ENCODE results near the gene WBP2NL.
A peak's percentile ranks its signal among the peaks of the same experiment; 100 is the strongest.

Gene WBP2NL

DNA sequence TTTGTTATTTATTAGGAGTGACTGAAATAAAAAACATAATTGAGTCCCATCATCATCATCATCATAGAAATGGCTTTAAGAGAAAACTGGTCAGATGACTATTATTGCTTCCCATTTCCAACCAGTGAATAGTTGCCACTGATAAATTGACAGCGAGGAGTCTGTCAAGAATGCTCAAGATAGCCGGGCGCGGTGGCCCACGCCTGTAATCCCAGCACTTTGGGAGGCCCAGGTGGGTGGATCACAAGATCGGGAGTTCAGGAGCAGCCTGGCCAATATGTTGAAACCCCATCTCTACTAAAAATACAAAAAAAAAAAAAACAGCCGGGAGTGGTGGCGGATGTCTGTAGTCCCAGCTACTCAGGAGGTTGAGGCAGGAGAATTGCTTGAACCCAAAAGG, 1.9 kb downstream of the WBP2NL start:
- Histone ChIP-seq H3K4me1 (ENCODE audit: control insufficient read depth in 2 of 2, insufficient read depth in 2 of 2, low read length in 2 of 2) (peaks cover 0 to 12% of the 10 kb centered on the region in 2 donors), H3K36me3 (ENCODE audit: control insufficient read depth in 2 of 2, insufficient read depth in 2 of 2, low read length in 2 of 2) (no peaks in the 10 kb centered on the region), H3K4me3 (ENCODE audit: low read length in 2 of 2) (no peak overlapping the region), H3K27me3 (ENCODE audit: control insufficient read depth in 2 of 2, insufficient read depth in 2 of 2, low read length in 2 of 2) (no peaks in the 10 kb centered on the region), H3K27ac (ENCODE audit: low read depth in 2 of 2, low read length in 2 of 2) (no peak overlapping the region), H3K9ac (ENCODE audit: low read depth in 1 of 2, low read length in 2 of 2) (no peak overlapping the region), H3K9me3 (ENCODE audit: control insufficient read depth in 2 of 2, low read length in 2 of 2) (no peaks in the 10 kb centered on the region)

DNA sequence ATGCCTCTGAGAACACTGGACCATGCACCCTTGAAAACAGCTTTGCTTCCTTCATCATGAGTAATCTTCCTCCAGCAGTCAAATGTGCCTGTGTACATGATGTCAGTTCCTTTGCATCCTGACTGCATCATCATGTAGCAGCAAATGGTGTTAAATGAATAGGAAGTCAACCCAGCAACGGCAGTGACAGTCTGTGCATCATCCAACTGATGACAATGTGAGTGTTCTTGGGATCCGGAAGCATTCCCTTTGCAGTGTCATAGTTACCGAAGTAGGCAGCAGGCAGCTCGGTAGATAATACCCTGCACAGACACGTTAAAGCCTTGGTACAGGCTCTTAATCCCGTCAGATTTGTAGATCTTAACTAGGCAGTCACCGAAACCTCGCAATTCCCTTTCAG, 2.5 kb downstream of the WBP2NL start:
- Histone ChIP-seq H3K27ac (ENCODE audit: low read depth in 2 of 2, low read length in 2 of 2) (no peak overlapping the region), H3K4me3 (ENCODE audit: low read length in 2 of 2) (no peak overlapping the region), H3K9me3 (ENCODE audit: control insufficient read depth in 2 of 2, low read length in 2 of 2) (no peaks in the 10 kb centered on the region), H3K27me3 (ENCODE audit: control insufficient read depth in 2 of 2, insufficient read depth in 2 of 2, low read length in 2 of 2) (no peaks in the 10 kb centered on the region), H3K36me3 (ENCODE audit: control insufficient read depth in 2 of 2, insufficient read depth in 2 of 2, low read length in 2 of 2) (no peaks in the 10 kb centered on the region), H3K9ac (ENCODE audit: low read depth in 1 of 2, low read length in 2 of 2) (no peak overlapping the region), H3K4me1 (ENCODE audit: control insufficient read depth in 2 of 2, insufficient read depth in 2 of 2, low read length in 2 of 2) (peaks cover 0 to 12% of the 10 kb centered on the region in 2 donors)

DNA sequence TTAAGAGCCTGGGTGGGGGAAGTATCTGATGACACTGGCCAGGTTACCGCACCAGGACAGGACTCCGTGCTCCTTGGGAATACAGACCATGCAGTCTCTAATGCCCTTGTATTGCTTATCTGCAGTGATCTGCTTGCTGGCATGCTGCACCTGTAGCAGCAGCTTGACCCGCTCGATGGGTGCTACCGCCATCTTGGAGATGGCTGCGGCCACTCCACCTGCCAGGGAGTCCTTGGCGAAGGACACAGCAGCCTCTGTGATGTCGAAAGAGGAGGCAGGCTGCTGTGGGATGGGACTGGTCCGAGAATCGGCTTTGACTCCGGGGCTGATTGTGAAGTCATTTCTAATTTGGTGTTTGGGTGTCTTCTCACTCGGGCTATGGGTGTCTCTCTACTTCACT, 3.1 kb downstream of the WBP2NL start:
- no peak overlapping the region for H3K27ac ChIP-seq (ENCODE audit: low read depth in 2 of 2, low read length in 2 of 2)
- H3K4me3 ChIP-seq (ENCODE audit: low read length in 2 of 2): no peak overlapping the region
- no peak overlapping the region for H3K9ac ChIP-seq (ENCODE audit: low read depth in 1 of 2, low read length in 2 of 2)
- no peaks in the 10 kb centered on the region for H3K36me3 ChIP-seq (ENCODE audit: control insufficient read depth in 2 of 2, insufficient read depth in 2 of 2, low read length in 2 of 2)
- no peaks in the 10 kb centered on the region for H3K9me3 ChIP-seq (ENCODE audit: control insufficient read depth in 2 of 2, low read length in 2 of 2)
- H3K27me3 ChIP-seq (ENCODE audit: control insufficient read depth in 2 of 2, insufficient read depth in 2 of 2, low read length in 2 of 2): no peaks in the 10 kb centered on the region
- peaks cover 0 to 12% of the 10 kb centered on the region in 2 donors for H3K4me1 ChIP-seq (ENCODE audit: control insufficient read depth in 2 of 2, insufficient read depth in 2 of 2, low read length in 2 of 2)

DNA sequence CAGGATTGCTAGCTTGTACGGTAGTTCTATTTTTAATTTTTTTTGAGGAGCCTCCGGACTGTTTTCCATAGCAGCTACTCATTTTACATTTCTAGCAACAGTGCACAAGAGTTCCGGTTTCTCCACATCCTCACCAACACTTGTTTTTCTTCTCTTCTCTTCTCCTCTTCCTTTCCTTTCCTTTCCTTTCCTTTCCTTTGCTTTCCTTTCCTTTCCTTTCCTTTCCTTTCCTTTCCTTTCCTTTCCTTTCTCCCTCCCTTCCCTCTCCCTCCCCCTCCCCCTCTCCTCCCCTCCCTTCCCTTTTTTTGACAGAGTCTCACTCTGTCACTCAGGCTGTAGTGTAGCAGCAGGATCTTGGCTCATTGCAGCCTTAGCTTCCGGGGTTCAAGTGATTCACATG, 9.3 kb downstream of the WBP2NL start:
- H3K36me3 ChIP-seq (ENCODE audit: control insufficient read depth in 2 of 2, insufficient read depth in 2 of 2, low read length in 2 of 2): no peaks in the 10 kb centered on the region
- peaks cover 3% of the 10 kb centered on the region in 2 donors for H3K9me3 ChIP-seq (ENCODE audit: control insufficient read depth in 2 of 2, low read length in 2 of 2)
- H3K4me3 ChIP-seq (ENCODE audit: low read length in 2 of 2): no peak overlapping the region
- no peak overlapping the region for H3K9ac ChIP-seq (ENCODE audit: low read depth in 1 of 2, low read length in 2 of 2)
- no peaks in the 10 kb centered on the region for H3K27me3 ChIP-seq (ENCODE audit: control insufficient read depth in 2 of 2, insufficient read depth in 2 of 2, low read length in 2 of 2)
- H3K27ac ChIP-seq (ENCODE audit: low read depth in 2 of 2, low read length in 2 of 2): no peak overlapping the region
- no peaks in the 10 kb centered on the region for H3K4me1 ChIP-seq (ENCODE audit: control insufficient read depth in 2 of 2, insufficient read depth in 2 of 2, low read length in 2 of 2)

DNA sequence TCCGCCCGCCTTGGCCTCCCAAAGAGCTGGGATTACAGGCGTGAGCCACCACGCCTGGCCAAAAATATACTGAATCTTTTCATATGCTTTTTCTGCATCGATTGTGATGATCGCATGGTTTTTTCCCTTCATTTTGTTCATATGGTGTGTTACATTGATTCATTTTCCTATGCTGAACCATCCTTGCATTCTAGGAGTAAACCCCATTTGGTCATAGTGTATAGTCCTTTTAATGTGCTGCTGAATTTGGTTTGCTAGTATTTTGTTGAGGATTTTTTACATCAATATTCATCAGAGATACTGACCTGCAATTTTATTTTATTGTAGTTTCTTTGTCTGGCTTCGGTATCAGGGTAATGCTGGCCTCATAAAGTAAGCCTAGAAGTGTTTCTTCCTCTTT, 12.2 kb downstream of the WBP2NL start:
- Histone ChIP-seq H3K9me3 (ENCODE audit: control insufficient read depth in 2 of 2, low read length in 2 of 2) (peaks cover 3% of the 10 kb centered on the region in 2 donors), H3K36me3 (ENCODE audit: control insufficient read depth in 2 of 2, insufficient read depth in 2 of 2, low read length in 2 of 2) (no peaks in the 10 kb centered on the region), H3K27me3 (ENCODE audit: control insufficient read depth in 2 of 2, insufficient read depth in 2 of 2, low read length in 2 of 2) (no peaks in the 10 kb centered on the region), H3K4me3 (ENCODE audit: low read length in 2 of 2) (no peak overlapping the region), H3K4me1 (ENCODE audit: control insufficient read depth in 2 of 2, insufficient read depth in 2 of 2, low read length in 2 of 2) (no peaks in the 10 kb centered on the region), H3K9ac (ENCODE audit: low read depth in 1 of 2, low read length in 2 of 2) (no peak overlapping the region), H3K27ac (ENCODE audit: low read depth in 2 of 2, low read length in 2 of 2) (no peak overlapping the region)

DNA sequence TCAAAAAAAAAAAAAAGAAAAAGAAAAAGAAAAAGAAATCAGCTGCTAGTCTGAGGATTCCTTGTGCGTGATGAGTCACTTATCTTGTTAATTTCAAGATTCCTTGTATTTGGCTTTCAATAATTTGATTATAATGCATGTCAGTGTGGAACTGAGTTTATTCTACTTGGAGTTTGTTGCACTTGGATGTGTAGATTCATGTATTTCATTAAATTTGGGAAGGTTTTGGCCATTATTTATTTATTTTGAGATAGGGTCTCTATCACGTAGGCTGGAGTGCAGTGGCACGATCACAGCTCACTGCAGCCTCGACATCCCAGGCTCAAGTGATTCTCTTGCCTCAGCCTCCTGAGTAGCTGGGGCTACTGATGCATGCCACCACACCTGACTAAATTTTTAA, 14.8 kb downstream of the WBP2NL start:
- no peak overlapping the region for H3K9ac ChIP-seq (ENCODE audit: low read depth in 1 of 2, low read length in 2 of 2)
- H3K36me3 ChIP-seq (ENCODE audit: control insufficient read depth in 2 of 2, insufficient read depth in 2 of 2, low read length in 2 of 2): no peaks in the 10 kb centered on the region
- H3K27ac ChIP-seq (ENCODE audit: low read depth in 2 of 2, low read length in 2 of 2): no peak overlapping the region
- H3K27me3 ChIP-seq (ENCODE audit: control insufficient read depth in 2 of 2, insufficient read depth in 2 of 2, low read length in 2 of 2): no peaks in the 10 kb centered on the region
- H3K4me3 ChIP-seq (ENCODE audit: low read length in 2 of 2): no peak overlapping the region
- H3K9me3 ChIP-seq (ENCODE audit: control insufficient read depth in 2 of 2, low read length in 2 of 2): peaks cover 3% of the 10 kb centered on the region in 2 donors
- no peaks in the 10 kb centered on the region for H3K4me1 ChIP-seq (ENCODE audit: control insufficient read depth in 2 of 2, insufficient read depth in 2 of 2, low read length in 2 of 2)

DNA sequence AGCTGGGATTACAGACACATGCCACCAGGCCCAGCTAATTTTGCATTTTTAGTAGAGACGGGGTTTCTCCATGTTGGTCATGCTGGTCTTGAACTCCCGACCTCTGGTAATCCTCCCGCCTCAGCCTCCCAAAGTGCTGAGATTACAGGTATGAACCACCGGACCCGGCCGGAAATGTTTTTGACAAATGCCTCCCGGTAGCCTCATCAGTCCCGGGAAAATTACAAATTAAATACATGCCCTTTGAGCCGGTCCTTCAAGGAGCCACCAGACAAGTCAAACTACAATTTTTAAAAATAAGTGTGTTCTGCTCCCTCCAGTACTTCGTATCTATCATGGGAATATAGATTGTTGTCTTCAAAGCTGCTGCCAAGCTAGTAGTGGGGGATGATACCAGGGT, 17.5 kb downstream of the WBP2NL start:
- H3K4me1 ChIP-seq (ENCODE audit: control insufficient read depth in 2 of 2, insufficient read depth in 2 of 2, low read length in 2 of 2): no peaks in the 10 kb centered on the region

DNA sequence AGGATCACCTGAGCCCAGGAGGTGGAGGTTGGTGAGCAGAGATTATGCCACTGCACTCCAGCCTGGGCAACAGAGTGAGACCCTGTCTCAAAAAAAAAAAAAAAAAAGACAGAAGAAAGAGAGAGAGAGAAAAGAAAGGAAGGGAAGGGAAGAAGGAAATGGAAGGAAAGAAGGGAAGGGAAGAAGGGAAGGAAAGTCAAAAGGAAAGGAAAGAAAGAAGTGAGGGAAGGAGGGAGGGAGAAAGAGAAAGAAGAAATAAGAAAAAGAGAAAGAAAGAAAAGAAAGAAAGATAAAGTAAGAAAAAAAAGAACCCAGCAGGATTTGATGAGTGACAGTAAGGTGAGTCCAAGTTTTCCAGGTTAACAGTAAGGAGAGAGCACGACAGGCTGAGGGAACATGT, 19.6 kb downstream of the WBP2NL start:
- Histone ChIP-seq H3K4me3 (ENCODE audit: low read length in 2 of 2) (no peak overlapping the region), H3K27me3 (ENCODE audit: control insufficient read depth in 2 of 2, insufficient read depth in 2 of 2, low read length in 2 of 2) (no peaks in the 10 kb centered on the region), H3K27ac (ENCODE audit: low read depth in 2 of 2, low read length in 2 of 2) (no peak overlapping the region), H3K36me3 (ENCODE audit: control insufficient read depth in 2 of 2, insufficient read depth in 2 of 2, low read length in 2 of 2) (no peaks in the 10 kb centered on the region), H3K4me1 (ENCODE audit: control insufficient read depth in 2 of 2, insufficient read depth in 2 of 2, low read length in 2 of 2) (peaks cover 4 to 9% of the 10 kb centered on the region in 2 donors), H3K9ac (ENCODE audit: low read depth in 1 of 2, low read length in 2 of 2) (no peak overlapping the region), H3K9me3 (ENCODE audit: control insufficient read depth in 2 of 2, low read length in 2 of 2) (no peaks in the 10 kb centered on the region)

More for the DNA sequence above, 17.5 kb downstream of the WBP2NL start:
- H3K36me3 ChIP-seq (ENCODE audit: control insufficient read depth in 2 of 2, insufficient read depth in 2 of 2, low read length in 2 of 2): no peaks in the 10 kb centered on the region
- no peak overlapping the region for H3K4me3 ChIP-seq (ENCODE audit: low read length in 2 of 2)
- H3K27ac ChIP-seq (ENCODE audit: low read depth in 2 of 2, low read length in 2 of 2): no peak overlapping the region
- no peak overlapping the region for H3K9ac ChIP-seq (ENCODE audit: low read depth in 1 of 2, low read length in 2 of 2)
- no peaks in the 10 kb centered on the region for H3K27me3 ChIP-seq (ENCODE audit: control insufficient read depth in 2 of 2, insufficient read depth in 2 of 2, low read length in 2 of 2)
- H3K9me3 ChIP-seq (ENCODE audit: control insufficient read depth in 2 of 2, low read length in 2 of 2): no peaks in the 10 kb centered on the region

DNA sequence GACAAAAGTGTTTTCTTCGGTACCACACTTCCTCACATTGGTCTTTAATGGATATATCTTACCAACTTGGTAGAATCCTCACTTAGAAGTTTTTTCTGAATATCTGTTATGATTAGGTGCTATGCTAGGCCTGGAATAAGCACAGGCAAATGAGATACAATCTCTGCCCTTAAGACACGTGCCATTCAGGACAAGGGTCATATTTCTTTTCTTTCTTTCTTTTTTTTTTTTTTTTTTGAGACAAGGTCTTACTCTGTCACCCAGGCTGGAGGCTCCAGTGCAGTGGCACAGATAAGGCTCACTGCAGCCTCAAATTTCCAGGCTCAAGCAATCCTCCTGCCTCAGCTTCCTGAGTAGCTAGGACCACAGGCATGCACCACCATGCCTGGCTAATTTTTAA, 23.0 kb downstream of the WBP2NL start:
- no peak overlapping the region for H3K27ac ChIP-seq (ENCODE audit: low read depth in 2 of 2, low read length in 2 of 2)
- H3K4me3 ChIP-seq (ENCODE audit: low read length in 2 of 2): no peak overlapping the region

DNA sequence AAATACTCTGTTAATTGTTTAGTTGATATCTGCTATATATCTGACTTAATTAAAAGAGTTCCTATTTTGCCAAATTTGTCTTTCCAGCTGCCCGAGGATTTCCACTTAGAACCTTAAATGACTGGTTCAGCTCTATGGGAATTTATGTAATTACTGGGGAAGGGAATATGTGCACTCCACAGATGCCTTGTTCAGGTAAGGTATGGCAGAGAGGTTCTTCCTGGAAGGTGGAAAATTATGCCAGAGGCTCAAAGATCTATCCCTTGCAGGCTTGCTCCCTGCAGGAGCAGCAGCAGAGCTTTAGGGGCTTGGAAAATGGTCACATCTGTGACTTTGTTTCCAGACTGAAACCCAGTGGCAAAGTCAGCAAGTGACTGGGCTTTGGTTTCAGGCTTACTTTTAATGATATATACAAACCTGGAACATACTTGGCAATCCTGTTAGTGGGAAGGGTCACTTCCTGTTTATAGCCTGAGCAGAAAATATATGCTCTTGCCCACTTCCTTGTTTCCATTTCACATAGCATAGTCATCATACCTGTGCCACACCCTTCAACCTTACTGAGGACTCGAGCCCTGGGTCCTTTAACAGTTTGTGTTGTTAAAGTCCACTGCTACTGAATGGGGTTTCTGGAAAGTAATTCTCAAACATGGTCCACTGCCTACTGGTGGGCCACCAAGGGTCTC, 23.7 kb downstream of the WBP2NL start:
- Histone ChIP-seq H3K9ac (ENCODE audit: low read depth in 1 of 2, low read length in 2 of 2) (no peak overlapping the region), H3K4me3 (ENCODE audit: low read length in 2 of 2) (peak overlapping the region in 1 of 2 donors; percentile 35), H3K36me3 (ENCODE audit: control insufficient read depth in 2 of 2, insufficient read depth in 2 of 2, low read length in 2 of 2) (no peaks in the 10 kb centered on the region), H3K4me1 (ENCODE audit: control insufficient read depth in 2 of 2, insufficient read depth in 2 of 2, low read length in 2 of 2) (peaks cover 4 to 9% of the 10 kb centered on the region in 2 donors), H3K27ac (ENCODE audit: low read depth in 2 of 2, low read length in 2 of 2) (peak overlapping the region; percentile 65 to 68), H3K9me3 (ENCODE audit: control insufficient read depth in 2 of 2, low read length in 2 of 2) (no peaks in the 10 kb centered on the region), H3K27me3 (ENCODE audit: control insufficient read depth in 2 of 2, insufficient read depth in 2 of 2, low read length in 2 of 2) (no peaks in the 10 kb centered on the region)

More for the DNA sequence above, 23.0 kb downstream of the WBP2NL start:
- H3K27me3 ChIP-seq (ENCODE audit: control insufficient read depth in 2 of 2, insufficient read depth in 2 of 2, low read length in 2 of 2): no peaks in the 10 kb centered on the region
- no peak overlapping the region for H3K9ac ChIP-seq (ENCODE audit: low read depth in 1 of 2, low read length in 2 of 2)
- H3K4me1 ChIP-seq (ENCODE audit: control insufficient read depth in 2 of 2, insufficient read depth in 2 of 2, low read length in 2 of 2): peaks cover 4 to 9% of the 10 kb centered on the region in 2 donors
- no peaks in the 10 kb centered on the region for H3K36me3 ChIP-seq (ENCODE audit: control insufficient read depth in 2 of 2, insufficient read depth in 2 of 2, low read length in 2 of 2)
- no peaks in the 10 kb centered on the region for H3K9me3 ChIP-seq (ENCODE audit: control insufficient read depth in 2 of 2, low read length in 2 of 2)
